Transverse colon (tissue), 4 donors: ENCODE data around the gene EDAR. TPM values are rescaled to one million over a fixed set of nuclear protein-coding genes. Genes with fewer than 3 reads are reported as not detected.

ENCODE experiments used
- DNase-seq: peaks from one replicate; pipeline ENCODE4 v3.0.0-alpha.2; 2019
- H3K27ac ChIP-seq, 4 donors: fragments of 200-600 bp; sonication (generic); 2 replicates each; pipeline ENCODE4 v1.5.1; 2016 to 2018; ENCODE audit warnings: inconsistent platforms in 4 of 4
- H3K27me3 ChIP-seq: fragments of 200-600 bp; sonication (generic); 2 replicates; pipeline ENCODE4 v1.5.1; 2017; ENCODE audit warnings: inconsistent platforms
- H3K36me3 ChIP-seq, 4 donors: fragments of 200-600 bp; sonication (generic); 2 replicates each; pipeline ENCODE4 v1.5.1; 2017 to 2019; ENCODE audit warnings: inconsistent platforms in 4 of 4
- H3K4me1 ChIP-seq, 4 donors: fragments of 200-600 bp; sonication (generic); 2 replicates each; pipeline ENCODE4 v1.5.1; 2017 to 2020; ENCODE audit warnings: inconsistent platforms in 4 of 4
- H3K4me3 ChIP-seq, 4 donors: fragments of 200-600 bp; sonication (generic); 1 replicate in 1 of 4; 2 replicates in 3 of 4; pipeline versions ENCODE4 v1.5.1 to v1.6.1; 2017 to 2019; ENCODE audit warnings: inconsistent platforms in 4 of 4
- H3K9me3 ChIP-seq, 2 donors: fragments of 200-600 bp; sonication (generic); 2 replicates each; pipeline ENCODE4 v1.5.1; 2017 to 2019; ENCODE audit warnings: inconsistent platforms in 2 of 2
- CTCF ChIP-seq, 5 experiments: fragments of 200-600 bp in 3 of 5; fragments of 450-650 bp in 2 of 5; sonication (generic) in 3 of 5; IDR thresholded peaks; 1 replicate in 2 of 5; 2 replicates in 3 of 5; pipeline ENCODE4 v1.5.1; 2016 to 2017; ENCODE audit warnings: antibody characterized with exemption in 5 of 5, inconsistent platforms in 3 of 5, mild to moderate bottlenecking in 2 of 5, moderate library complexity in 1 of 5
- EP300 ChIP-seq: sonication (generic); formaldehyde crosslinking; IDR thresholded peaks from one replicate; pipeline ENCODE4 v1.6.1; 2017; ENCODE audit warnings: antibody characterized with exemption, low read depth
- POLR2A ChIP-seq: fragments of 450-650 bp; IDR thresholded peaks from one replicate; pipeline ENCODE4 v1.6.1; 2016; ENCODE audit warnings: antibody characterized with exemption, mild to moderate bottlenecking, moderate library complexity
- POLR2AphosphoS5 ChIP-seq, 3 donors: sonication (generic); formaldehyde crosslinking; IDR thresholded peaks; one replicate each; pipeline ENCODE4 v1.6.1; 2016; ENCODE audit warnings: antibody characterized with exemption in 3 of 3
- WGBS, 2 donors: methylation state at CpG; one replicate each; pipeline ENCODE4 v1.1.5; 2018; ENCODE audit warnings: low coverage in 1 of 2; 5-methylcytosine and 5-hydroxymethylcytosine counted together
- in situ Hi-C, 4 donors: fragments of 200-750 bp; cut with MboI; loops; one replicate each; pipeline versions ENCODE4 v1.15.0 to v1.15.1; 2017; ENCODE audit warnings: low sequenced_read_pairs in 3 of 4, low pct_ligation_motif_present in 1 of 4, low pct_unique_long_range_greater_than_20kb in 1 of 4
- intact Hi-C: fragments of 100-400 bp; cut with DNase I; formaldehyde crosslinking; loops from one replicate; pipeline ENCODE4 v1.15.1; 2023; ENCODE audit warnings: low total_unique reads
- total RNA-seq, 4 donors: library from RNA; depleted of rRNA; stranded (reverse); fragments of >200 nt; gene quantifications; one replicate each; pipeline ENCODE4 v1.1.0, GENCODE V29; 2016

EDAR gene
- total RNA-seq, 4 donors from 2014 or later, result 0.14 to 0.64 TPM; not detected in 2

GRCh38 chr2:108884619-108885018, 104.4 kb downstream of the EDAR start:
- H3K9me3 ChIP-seq, result peaks cover 7 to 16% of the 10 kb centered on the region in 2 donors
- H3K36me3 ChIP-seq, result no peaks in the 10 kb centered on the region
- H3K4me3 ChIP-seq, result no peak overlapping the region
- no peak overlapping the region for H3K27ac ChIP-seq
- H3K27me3 ChIP-seq, result no peaks in the 10 kb centered on the region
- 62% methylated on average over 6 of the region's 6 CpGs; no CpG with 5 or more reads in 1 of the 2 donors for whole genome bisulfite sequencing, 2 donors
- H3K4me1 ChIP-seq, result no peaks in the 10 kb centered on the region
- DNase-seq, result no peak
- TF ChIP-seq POLR2A (no peak), CTCF (IDR thresholded peaks at IDR 0.05) (no peak), POLR2AphosphoS5 (IDR thresholded peaks at IDR 0.05) (no peak)
- in situ Hi-C loops (no loop called here), intact Hi-C loops (no loop called here)

GRCh38 chr2:108878276-108878675, 110.7 kb downstream of the EDAR start:
- 10 to 95% methylated on average over 1 to 2 of the region's 2 CpGs for WGBS, 2 donors
- H3K36me3 ChIP-seq, result no peaks in the 10 kb centered on the region
- H3K4me1 ChIP-seq, result no peaks in the 10 kb centered on the region
- no peaks in the 10 kb centered on the region for H3K27me3 ChIP-seq
- in situ Hi-C loops (no loop called here), intact Hi-C loops (no loop called here)
- H3K27ac ChIP-seq, result no peak overlapping the region
- H3K9me3 ChIP-seq, result no peaks in the 10 kb centered on the region
- no peak overlapping the region for H3K4me3 ChIP-seq
- no peak for TF ChIP-seq CTCF (IDR thresholded peaks at IDR 0.05)
- no peak for TF ChIP-seq EP300
- TF ChIP-seq POLR2AphosphoS5 (IDR thresholded peaks at IDR 0.05), result no peak
- no peak for TF ChIP-seq POLR2A
- DNase-seq, result no peak

- Histone ChIP-seq H3K27ac (no peak overlapping the region), H3K27me3 (no peaks in the 10 kb centered on the region), H3K4me3 (no peak overlapping the region), H3K9me3 (no peaks in the 10 kb centered on the region), H3K4me1 (no peaks in the 10 kb centered on the region), H3K36me3 (no peaks in the 10 kb centered on the region)
- no peak for DNase-seq
- 92 to 96% methylated on average over 2 of the region's 2 CpGs for WGBS, 2 donors
- in situ Hi-C loops (no loop called here), intact Hi-C loops (no loop called here)
- TF ChIP-seq CTCF (IDR thresholded peaks at IDR 0.05), result peak in 1 of 5 experiments; percentile 17
- no peak for TF ChIP-seq POLR2AphosphoS5 (IDR thresholded peaks at IDR 0.05)
These were observed 111.5 kb downstream of the EDAR start for GRCh38 chr2:108877506-108877905.

- intact Hi-C loops, result no loop called here
- in situ Hi-C loops, result no loop called here
- WGBS, 2 donors, result 94 to 98% methylated on average over 5 of the region's 5 CpGs
These were observed 118.9 kb downstream of the EDAR start for GRCh38 chr2:108870069-108870644.

GRCh38 chr2:108869542-108869941, 119.5 kb downstream of the EDAR start:
- Histone ChIP-seq H3K4me3 (no peak overlapping the region), H3K4me1 (no peaks in the 10 kb centered on the region), H3K9me3 (peaks cover 9 to 12% of the 10 kb centered on the region in 2 donors), H3K27ac (no peak overlapping the region), H3K27me3 (no peaks in the 10 kb centered on the region), H3K36me3 (no peaks in the 10 kb centered on the region)
- WGBS, 2 donors, result 95 to 100% methylated on average over 2 to 3 of the region's 3 CpGs
- in situ Hi-C loops, result no loop called here
- TF ChIP-seq EP300, result no peak
- no peak for TF ChIP-seq CTCF (IDR thresholded peaks at IDR 0.05)
- no peak for TF ChIP-seq POLR2A
- no peak for TF ChIP-seq POLR2AphosphoS5 (IDR thresholded peaks at IDR 0.05)
- intact Hi-C loops, result no loop called here
- DNase-seq, result no peak

More at GRCh38 chr2:108870069-108870644, 118.9 kb downstream of the EDAR start:
- DNase-seq, result no peak
- Histone ChIP-seq H3K4me3 (no peak overlapping the region), H3K36me3 (no peaks in the 10 kb centered on the region), H3K4me1 (no peaks in the 10 kb centered on the region), H3K27ac (no peak overlapping the region), H3K27me3 (no peaks in the 10 kb centered on the region), H3K9me3 (peaks cover 9 to 12% of the 10 kb centered on the region in 2 donors)
- no peak for TF ChIP-seq EP300
- TF ChIP-seq POLR2A, result no peak
